HG03558 (cell line): ENCODE data around the gene MTFP1.

ENCODE experiments used
- ATAC-seq: cut with Tn5 transposase; IDR thresholded peaks from one replicate; pipeline ENCODE4 v1.9.1; 2021; ENCODE audit warnings: moderate number of reproducible peaks; ENCODE audit not compliant: unreplicated experiment; ENCODE audit errors: extremely low read depth

The MTFP1 gene, protein sequence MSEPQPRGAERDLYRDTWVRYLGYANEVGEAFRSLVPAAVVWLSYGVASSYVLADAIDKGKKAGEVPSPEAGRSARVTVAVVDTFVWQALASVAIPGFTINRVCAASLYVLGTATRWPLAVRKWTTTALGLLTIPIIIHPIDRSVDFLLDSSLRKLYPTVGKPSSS

DNA sequence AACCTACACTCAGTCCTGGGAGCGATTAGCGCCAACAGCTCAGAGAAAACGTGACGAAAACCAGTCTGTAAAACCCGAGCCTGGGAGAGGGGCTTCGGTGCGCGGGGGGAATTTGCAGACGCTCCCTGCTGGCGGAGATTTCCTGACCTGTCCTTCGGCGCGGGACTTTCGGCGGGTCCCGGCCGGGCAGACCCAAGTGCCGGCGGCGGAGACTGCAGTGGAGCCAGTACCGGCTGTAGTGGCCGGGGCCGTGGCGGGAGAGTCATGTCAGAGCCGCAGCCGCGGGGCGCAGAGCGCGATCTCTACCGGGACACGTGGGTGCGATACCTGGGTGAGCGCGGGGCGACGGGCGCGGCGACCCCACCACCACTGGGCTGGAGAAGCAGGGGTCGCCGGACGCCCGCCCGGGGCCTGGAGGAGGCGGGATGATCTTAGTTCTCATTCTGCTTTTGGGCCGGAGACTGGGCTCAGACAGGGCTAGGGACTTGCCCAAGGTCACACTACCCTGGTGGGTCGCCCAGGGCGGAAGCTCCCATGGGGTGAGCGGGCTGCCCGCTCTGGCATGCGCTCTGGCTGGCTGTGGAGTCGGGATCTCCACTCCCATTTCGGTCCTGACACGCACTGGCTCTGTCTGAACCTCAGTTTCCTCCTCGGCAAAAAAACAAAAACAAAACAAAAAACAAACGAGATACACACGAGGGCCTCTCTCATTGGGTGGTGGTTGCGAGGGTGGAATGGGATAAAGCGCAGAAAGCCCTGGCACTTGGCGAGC, at the start of gene MTFP1:
MTFP1 (plus strand) TSS at position 153 of the 772 bp plus-strand sequence; CDS start at position 265, 112 bp downstream.
- no peak for ATAC-seq

DNA sequence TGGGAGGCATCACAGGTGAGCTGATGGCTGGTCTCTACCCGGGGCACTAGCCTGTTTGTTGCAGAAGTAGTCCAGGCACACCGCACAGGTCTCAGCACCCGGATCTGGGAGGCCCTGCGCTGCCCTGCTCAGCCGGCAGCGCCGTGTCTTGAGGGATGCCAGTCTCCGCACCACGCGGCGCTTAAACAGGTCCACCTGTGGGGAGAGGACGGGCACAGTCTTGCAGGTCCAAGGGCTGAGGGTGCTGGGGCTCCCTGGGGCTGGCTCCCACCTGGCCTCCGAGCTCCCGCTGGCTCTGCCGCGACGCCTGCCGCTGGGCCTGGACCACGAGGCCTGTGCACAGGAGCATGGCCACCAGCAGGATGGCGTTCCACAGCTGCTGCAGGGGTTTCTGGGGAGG, 45.6 kb upstream of the MTFP1 start:
- no peak for ATAC-seq

DNA sequence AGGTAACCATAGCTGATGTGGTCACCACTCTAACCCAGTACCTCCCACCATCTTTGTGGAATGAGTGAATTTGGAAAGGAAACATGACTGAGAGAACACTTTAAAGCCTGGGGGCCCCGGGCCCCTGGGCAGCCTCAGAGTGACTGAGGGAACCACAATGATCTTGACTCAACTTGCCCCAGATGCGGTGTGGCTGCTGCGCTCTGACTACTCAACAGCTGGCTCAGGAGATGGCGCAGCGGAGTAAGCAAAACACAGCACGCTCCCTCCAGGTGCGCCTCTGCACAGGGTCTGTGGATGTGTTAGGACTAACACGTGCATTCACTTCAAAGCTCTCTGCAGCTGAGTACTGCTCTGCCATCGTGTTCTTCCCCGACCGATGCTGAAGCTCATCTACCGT, 44.3 kb upstream of the MTFP1 start:
- no peak for ATAC-seq

DNA sequence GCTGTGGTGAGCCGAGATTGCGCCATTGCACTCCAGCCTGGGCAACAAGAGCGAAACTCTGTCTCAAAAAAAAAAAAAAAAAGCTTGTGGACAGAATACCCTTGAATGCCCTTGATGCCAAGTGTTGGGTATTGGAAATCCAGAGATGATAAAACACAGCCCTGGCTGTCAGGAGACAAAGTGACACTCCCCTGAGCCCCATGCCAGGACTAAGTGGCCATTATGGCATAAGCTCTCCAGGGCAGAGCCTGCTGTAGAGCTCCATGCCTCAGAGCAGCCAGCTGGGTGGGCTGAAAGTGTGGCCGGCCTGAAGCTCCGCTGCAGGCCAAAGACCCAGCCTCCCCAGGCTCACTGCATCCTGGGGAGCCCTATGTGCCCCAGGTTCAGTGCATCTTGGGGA, 43.2 kb upstream of the MTFP1 start:
- ATAC-seq, result no peak

- ATAC-seq, result no peak
Observed at GRCh38 chr22:30383061-30383460, 42.5 kb upstream of the MTFP1 start.

- ATAC-seq, result no peak
Observed at GRCh38 chr22:30385942-30386341, 39.6 kb upstream of the MTFP1 start.

- no peak for ATAC-seq
Observed at GRCh38 chr22:30386608-30386959, 39.0 kb upstream of the MTFP1 start.

GRCh38 chr22:30386960-30387827, 38.4 kb upstream of the MTFP1 start, which contains the start of gene RNF215:
RNF215 (minus strand) TSS chr22:30387411; CDS start chr22:30387313, 98 bp downstream.
- no peak for ATAC-seq

GRCh38 chr22:30390974-30391691, 34.4 kb upstream of the MTFP1 start:
- ATAC-seq, result no peak

DNA sequence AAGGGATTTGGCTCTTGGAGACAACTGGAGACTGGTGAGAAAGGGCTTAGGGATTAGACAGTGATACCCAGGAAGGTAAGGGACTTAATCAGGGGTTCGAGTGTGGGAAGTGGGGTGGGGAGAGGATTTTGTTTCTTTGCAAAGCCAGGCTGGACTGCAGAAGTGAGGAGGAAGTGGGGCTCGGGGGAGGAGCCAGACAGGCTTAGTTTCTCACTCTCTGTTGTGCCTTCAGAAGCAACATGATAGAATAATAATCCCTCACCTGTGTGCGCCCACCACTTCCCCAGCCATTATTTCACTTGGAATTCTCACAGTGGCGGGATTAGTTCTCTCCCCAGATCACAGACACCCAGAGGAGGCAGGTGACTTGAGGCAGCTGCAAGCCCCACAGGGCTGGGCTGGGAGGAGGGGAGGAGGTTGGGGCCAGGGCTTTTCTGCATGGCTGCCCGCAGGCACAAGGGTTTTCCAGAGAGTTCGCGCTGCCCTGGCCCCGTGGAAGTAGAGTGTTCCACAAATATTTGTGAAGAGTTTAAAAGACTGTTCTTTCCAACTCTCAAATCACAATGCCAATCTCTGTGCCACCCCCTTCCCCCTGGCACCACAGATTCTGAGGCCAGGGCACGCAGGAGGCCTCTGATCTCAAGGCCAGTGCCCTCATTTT, 32.8 kb upstream of the MTFP1 start:
- no peak for ATAC-seq

GRCh38 chr22:30393322-30393680, 32.3 kb upstream of the MTFP1 start:
- ATAC-seq, result no peak

GRCh38 chr22:30393885-30394284, 31.7 kb upstream of the MTFP1 start:
- ATAC-seq, result no peak

GRCh38 chr22:30396871-30397655, 28.5 kb upstream of the MTFP1 start, which contains the start of gene SEC14L2:
SEC14L2 (plus strand) TSS chr22:30397018; CDS start chr22:30397117, 99 bp downstream.
- no peak for ATAC-seq

DNA sequence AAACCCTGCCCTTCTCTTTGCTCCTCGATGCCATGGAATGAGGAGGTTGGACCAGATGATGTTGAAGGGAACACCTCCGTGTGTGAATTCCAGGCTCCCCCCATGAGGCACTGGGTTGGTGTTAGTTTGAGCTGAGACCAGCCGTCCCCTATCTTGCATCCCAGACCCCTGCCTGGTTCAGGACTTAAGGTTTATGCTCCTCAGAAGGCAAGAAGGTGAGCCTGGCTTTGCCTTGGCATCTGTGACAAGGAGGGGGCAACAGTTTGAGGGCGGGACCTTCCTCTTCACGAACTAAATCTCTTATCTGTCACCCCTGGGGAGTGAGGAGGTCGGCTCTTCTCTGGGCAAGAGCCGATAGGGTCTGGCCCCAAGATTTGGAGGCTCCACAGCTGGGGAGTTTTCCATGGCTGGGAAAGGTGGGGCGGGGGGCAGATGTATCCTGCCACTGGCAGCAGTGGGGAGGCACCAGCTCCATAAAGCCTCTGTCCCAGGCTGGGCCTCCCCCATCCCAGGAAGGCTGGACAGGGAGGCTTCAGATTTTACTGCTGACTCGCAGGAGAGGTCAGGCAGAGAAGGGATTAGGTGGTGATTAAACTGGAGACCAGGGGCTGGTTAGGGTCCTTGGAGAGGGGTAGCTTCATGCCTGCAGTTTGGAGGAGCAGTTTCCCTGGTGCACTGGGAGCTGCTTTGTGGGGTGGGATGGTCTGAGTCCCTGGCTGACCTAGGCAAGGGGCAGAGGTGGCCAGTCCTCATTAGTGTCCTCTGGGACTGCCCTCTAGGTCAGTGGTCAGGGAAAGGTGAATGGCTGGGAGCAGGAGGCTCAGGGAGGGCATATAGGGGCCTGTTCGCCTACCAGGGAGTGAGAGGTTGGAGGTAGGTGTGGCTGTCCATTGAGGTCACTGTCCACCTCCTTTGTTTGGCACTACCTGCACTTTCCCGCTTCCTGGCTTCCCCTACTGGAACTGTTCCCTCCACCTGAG, 27.6 kb upstream of the MTFP1 start:
- no peak for ATAC-seq

DNA sequence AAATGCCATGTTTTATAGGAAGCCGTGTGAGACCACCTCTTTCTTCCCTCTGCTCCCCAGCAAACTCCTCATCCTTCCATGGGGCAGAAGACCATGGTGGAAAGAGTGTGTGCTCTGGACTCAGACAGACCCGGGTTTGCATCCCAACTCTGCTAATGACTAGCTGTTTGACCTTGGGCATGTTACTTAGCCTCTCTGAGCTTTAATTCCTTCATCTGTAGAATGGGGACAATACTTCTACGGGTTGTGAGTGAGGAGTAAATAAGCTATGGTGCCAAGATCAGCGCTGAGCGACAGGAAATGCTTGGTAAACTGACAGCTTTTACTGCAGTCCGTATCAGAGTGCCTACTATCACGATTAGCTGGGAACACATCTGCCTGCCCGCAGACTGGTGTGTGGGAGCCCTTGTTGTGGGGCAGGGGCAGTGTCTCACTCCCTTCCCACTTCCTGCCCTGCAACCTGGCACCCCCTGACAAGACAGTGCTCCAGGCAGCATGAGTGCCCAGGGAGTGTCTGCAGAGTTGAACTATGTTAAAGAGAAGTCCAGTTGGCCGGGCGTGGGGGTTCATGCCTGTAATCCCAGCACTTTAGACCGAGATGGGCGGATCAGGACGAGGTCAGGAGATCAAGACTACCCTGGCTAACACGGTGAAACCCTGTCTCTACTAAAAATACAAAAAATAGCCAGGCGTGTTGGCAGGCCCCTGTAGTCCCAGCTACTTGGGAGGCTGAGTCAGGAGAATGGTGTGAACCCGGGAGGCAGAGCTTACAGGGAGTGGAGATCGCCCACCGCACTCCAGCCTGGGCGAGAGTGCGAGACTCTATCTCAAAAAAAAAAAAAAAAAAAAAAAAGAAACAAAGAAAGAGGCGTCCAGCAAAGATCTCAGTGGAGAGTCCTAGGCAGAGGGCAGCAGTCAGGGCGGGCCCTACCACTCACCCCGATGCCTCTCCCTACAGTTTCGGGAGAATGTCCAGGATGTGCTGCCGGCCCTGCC, 26.6 kb upstream of the MTFP1 start:
- no peak for ATAC-seq

DNA sequence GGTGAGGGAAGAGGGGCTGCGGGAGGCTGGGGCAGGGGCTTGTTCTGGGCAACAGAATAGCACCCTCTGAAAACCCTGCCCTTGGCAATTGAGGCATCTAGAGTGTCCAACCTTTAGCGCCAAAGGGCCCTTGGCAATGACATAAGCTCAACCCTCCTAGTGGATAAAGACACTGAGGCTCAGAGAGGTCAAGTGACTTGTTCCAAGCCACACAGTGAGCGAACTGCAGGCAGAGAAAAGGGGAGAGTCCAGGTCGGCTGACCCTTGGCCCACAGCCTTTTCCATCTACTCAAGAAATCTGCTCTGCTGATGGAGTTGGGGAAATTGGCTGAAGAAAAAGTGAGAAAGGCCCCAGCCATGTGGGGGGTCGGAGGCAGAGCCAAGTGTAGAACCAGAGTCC, 25.9 kb upstream of the MTFP1 start:
- ATAC-seq, result no peak

GRCh38 chr22:30400159-30400558, 25.4 kb upstream of the MTFP1 start:
- ATAC-seq, result no peak
